ENCODE measurements around the gene AEBP2. TPM values are rescaled to one million over a fixed set of nuclear protein-coding genes. Genes with fewer than 3 reads are reported as not detected.

The AEBP2 gene
- total and polyA plus RNA-seq, 7 donors: 7.8 to 52.8 (median 28.4) TPM

DNA sequence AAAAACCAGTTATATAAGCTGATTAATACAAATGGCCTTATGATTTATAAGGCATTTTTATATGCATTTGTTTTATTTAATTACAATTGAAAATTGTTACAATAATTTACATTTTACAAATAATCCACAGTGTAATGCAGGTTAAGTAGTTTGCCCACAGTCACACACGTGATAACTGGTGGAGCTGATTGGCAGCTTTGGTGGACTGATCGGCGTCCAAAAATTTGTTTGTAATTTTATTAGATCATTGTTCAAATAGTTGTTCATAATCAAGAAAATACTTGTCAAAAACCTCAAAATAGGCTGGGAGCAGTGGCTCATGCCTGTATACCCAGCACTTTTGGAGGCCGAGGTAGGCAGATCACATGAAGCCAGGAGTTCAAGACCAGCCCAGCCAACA is 59.7 kb downstream of the AEBP2 start:
- Histone ChIP-seq H3K36me3 (peaks cover 0 to 29% (median 0%) of the 10 kb centered on the region in 4 donors), H3K27ac (no peak overlapping the region), H3K27me3 (no peaks in the 10 kb centered on the region), H3K4me3 (no peak overlapping the region), H3K4me1 (peaks cover 0 to 8% (median 0%) of the 10 kb centered on the region in 4 donors), H3K9me3 (no peaks in the 10 kb centered on the region)
- 95 to 97% methylated on average over 4 of the region's 4 CpGs for WGBS, 2 donors
- TF ChIP-seq EP300 (IDR thresholded peaks at IDR 0.05) (no peak), POLR2A (IDR thresholded peaks at IDR 0.05) (no peak)
- no peak for DNase-seq
- intact Hi-C loops (cut with DNase I): no loop called here

DNA sequence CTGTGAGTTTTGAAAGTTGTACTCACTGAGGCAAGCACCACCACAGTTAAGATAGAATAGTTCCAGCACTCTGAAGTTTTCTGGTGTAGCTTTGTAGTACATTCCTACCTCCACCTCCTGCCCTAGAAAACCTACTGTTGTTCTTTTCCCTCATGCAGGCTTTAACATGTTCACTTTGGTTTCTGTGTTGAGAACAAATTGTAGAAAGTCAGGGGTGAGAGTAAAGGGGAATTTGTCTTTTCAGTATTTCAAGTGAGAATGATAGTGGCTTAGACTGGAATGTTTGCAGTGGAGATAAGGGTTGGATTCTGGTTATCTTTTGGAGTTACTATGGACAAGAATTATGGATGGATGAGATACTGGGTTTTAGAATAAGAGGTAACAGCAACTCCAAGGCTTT is 67.2 kb downstream of the AEBP2 start:
- Histone ChIP-seq H3K4me3 (no peak overlapping the region), H3K4me1 (peaks cover 0 to 10% (median 8%) of the 10 kb centered on the region in 4 donors), H3K27me3 (no peaks in the 10 kb centered on the region), H3K27ac (no peak overlapping the region), H3K9me3 (no peaks in the 10 kb centered on the region), H3K36me3 (peaks cover 0 to 4% (median 0%) of the 10 kb centered on the region in 4 donors)
- TF ChIP-seq, protein P1, sequence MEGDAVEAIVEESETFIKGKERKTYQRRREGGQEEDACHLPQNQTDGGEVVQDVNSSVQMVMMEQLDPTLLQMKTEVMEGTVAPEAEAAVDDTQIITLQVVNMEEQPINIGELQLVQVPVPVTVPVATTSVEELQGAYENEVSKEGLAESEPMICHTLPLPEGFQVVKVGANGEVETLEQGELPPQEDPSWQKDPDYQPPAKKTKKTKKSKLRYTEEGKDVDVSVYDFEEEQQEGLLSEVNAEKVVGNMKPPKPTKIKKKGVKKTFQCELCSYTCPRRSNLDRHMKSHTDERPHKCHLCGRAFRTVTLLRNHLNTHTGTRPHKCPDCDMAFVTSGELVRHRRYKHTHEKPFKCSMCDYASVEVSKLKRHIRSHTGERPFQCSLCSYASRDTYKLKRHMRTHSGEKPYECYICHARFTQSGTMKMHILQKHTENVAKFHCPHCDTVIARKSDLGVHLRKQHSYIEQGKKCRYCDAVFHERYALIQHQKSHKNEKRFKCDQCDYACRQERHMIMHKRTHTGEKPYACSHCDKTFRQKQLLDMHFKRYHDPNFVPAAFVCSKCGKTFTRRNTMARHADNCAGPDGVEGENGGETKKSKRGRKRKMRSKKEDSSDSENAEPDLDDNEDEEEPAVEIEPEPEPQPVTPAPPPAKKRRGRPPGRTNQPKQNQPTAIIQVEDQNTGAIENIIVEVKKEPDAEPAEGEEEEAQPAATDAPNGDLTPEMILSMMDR (IDR thresholded peaks at IDR 0.05): no peak
- no peak for TF ChIP-seq POLR2AphosphoS5 (IDR thresholded peaks at IDR 0.05)
- no peak for TF ChIP-seq EP300 (IDR thresholded peaks at IDR 0.05)
- no peak for TF ChIP-seq POLR2A (IDR thresholded peaks at IDR 0.05)
- no peak for DNase-seq
- intact Hi-C loops (cut with DNase I): no loop called here

DNA sequence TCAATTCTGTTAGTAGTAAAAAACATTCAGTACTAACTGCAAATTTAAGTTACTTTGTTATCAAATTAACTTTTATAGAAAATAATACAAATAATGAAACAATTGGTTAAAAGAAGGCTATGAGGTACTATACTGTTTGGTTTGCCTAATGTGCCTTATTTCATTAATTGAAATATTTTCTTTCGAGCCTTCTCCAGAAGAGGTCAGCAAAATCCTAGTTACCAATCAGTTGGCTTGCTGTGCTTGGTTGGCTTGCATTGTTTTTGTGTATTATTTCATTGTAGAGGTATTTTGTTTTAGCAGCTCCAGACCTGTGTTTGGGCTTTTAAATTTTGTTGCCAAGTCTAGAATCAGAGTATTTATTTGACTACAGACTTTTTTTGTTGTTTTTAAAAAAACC is 68.5 kb downstream of the AEBP2 start:
- no peak overlapping the region for H3K27ac ChIP-seq
- intact Hi-C loops (cut with DNase I): no loop called here
- peaks cover 0 to 8% (median 3%) of the 10 kb centered on the region in 4 donors for H3K36me3 ChIP-seq
- H3K27me3 ChIP-seq: no peaks in the 10 kb centered on the region
- 88 to 94% methylated on average over 1 of the region's 1 CpG for WGBS, 2 donors
- no peak for DNase-seq
- TF ChIP-seq POLR2A (IDR thresholded peaks at IDR 0.05) (no peak), EP300 (IDR thresholded peaks at IDR 0.05) (no peak), POLR2AphosphoS5 (IDR thresholded peaks at IDR 0.05) (no peak)
- TF ChIP-seq, protein P1 (IDR thresholded peaks at IDR 0.05): no peak
- H3K9me3 ChIP-seq: no peaks in the 10 kb centered on the region
- peaks cover 0 to 10% (median 8%) of the 10 kb centered on the region in 4 donors for H3K4me1 ChIP-seq
- H3K4me3 ChIP-seq: no peak overlapping the region

DNA sequence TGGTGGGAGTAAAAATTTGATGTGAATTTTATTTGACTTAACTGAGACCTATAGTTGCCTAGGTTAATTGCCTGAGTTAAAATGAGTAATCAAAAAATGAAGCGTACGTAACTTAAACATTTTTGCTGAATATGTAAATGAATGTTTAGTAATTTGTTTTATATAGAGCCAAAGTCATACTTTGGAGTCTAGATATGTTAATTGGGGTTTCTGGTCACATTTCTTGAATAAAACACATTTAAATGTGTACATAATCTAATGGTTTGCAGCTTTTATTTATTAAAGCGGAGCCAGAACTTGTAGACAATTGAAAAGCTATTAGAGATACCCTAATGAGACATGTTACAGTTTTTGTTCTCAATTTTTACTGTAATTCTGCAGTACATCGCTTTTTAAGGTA is 71.2 kb downstream of the AEBP2 start:
- intact Hi-C loops (cut with DNase I): no loop called here
- Histone ChIP-seq H3K27ac (no peak overlapping the region), H3K4me1 (peaks cover 0 to 10% (median 8%) of the 10 kb centered on the region in 4 donors), H3K36me3 (peaks cover 0 to 22% (median 4%) of the 10 kb centered on the region in 4 donors), H3K27me3 (no peaks in the 10 kb centered on the region), H3K4me3 (no peak overlapping the region), H3K9me3 (no peaks in the 10 kb centered on the region)
- TF ChIP-seq EP300 (IDR thresholded peaks at IDR 0.05): no peak
- DNase-seq: no peak
- WGBS, 2 donors: 98% methylated on average over 4 of the region's 4 CpGs

DNA sequence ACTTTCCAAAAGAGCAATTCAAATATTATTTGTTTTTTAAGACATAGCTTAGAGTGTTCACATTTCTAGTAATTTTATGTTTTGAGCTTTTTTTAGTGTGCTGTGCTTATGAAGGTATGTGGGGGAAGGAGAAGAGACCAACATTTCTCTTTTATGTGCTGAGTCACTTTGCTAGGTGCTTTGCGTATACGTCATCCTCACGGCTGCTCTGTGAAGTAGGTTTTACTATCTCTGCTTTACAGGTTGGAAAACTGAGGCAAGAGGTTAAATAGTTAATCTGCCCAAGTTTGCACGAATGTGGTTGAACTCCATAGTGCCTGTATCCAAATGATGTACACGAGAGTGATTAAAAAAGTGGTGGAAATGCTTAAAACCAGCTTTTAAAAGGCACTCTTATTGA is 75.9 kb downstream of the AEBP2 start:
- no peak for TF ChIP-seq EP300 (IDR thresholded peaks at IDR 0.05)
- no peak for TF ChIP-seq POLR2A (IDR thresholded peaks at IDR 0.05)
- TF ChIP-seq, protein P1 (IDR thresholded peaks at IDR 0.05): no peak
- no peak for TF ChIP-seq POLR2AphosphoS5 (IDR thresholded peaks at IDR 0.05)
- Histone ChIP-seq H3K9me3 (no peaks in the 10 kb centered on the region), H3K27me3 (no peaks in the 10 kb centered on the region), H3K4me1 (peaks cover 0 to 14% (median 0%) of the 10 kb centered on the region in 4 donors), H3K4me3 (no peak overlapping the region), H3K36me3 (peaks cover 0 to 32% (median 6%) of the 10 kb centered on the region in 4 donors), H3K27ac (no peak overlapping the region)
- intact Hi-C loops (cut with DNase I): no loop called here
- 93 to 96% methylated on average over 5 of the region's 5 CpGs for WGBS, 2 donors
- no peak for DNase-seq

DNA sequence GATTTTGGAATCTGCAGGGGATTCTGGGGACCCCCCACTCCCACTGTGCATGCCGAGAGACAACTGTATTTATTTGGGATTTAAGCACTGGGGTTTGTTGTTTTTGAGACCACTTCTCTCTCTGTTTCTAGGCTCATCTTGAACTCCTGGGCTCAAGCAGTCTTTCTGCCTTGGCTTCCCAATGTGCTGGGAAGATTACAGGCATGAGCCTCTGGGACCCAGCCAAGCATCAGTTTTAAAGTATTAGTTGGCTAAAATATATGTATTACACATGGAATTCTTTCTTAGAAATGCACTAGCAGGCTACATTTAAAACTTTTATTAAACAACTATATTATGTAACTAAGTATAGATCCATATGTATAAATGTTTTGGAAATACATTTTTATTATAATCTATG is 78.3 kb downstream of the AEBP2 start:
- no peak overlapping the region for H3K4me3 ChIP-seq
- TF ChIP-seq POLR2A (IDR thresholded peaks at IDR 0.05) (no peak), POLR2AphosphoS5 (IDR thresholded peaks at IDR 0.05) (no peak), EP300 (IDR thresholded peaks at IDR 0.05) (no peak)
- TF ChIP-seq, protein P1 (IDR thresholded peaks at IDR 0.05): no peak
- H3K27ac ChIP-seq: no peak overlapping the region
- no peaks in the 10 kb centered on the region for H3K27me3 ChIP-seq
- H3K9me3 ChIP-seq: no peaks in the 10 kb centered on the region
- peaks cover 0 to 27% (median 3%) of the 10 kb centered on the region in 4 donors for H3K36me3 ChIP-seq
- no peak for DNase-seq
- H3K4me1 ChIP-seq: peaks cover 0 to 18% (median 0%) of the 10 kb centered on the region in 4 donors
- 88 to 93% methylated on average over 1 of the region's 1 CpG for WGBS, 2 donors
- intact Hi-C loops (cut with DNase I): no loop called here
